Suprapubic skin (tissue), 4 donors: ENCODE results near the gene ANKRD9.

Source experiments
- EP300 ChIP-seq: sonication (generic); formaldehyde crosslinking; IDR thresholded peaks from one replicate; pipeline ENCODE4 v1.6.1; 2017; ENCODE audit warnings: antibody characterized with exemption
- POLR2A ChIP-seq, 2 donors: fragments of 450-650 bp; IDR thresholded peaks; one replicate each; pipeline ENCODE4 v1.6.1; 2017; ENCODE audit warnings: antibody characterized with exemption in 2 of 2, mild to moderate bottlenecking in 2 of 2, moderate library complexity in 2 of 2
- POLR2AphosphoS5 ChIP-seq, 3 donors: sonication (generic); formaldehyde crosslinking; IDR thresholded peaks; one replicate each; pipeline ENCODE4 v1.6.1; 2017; ENCODE audit warnings: antibody characterized with exemption in 3 of 3
- TF ChIP-seq, protein P1 (sequence below), 2 donors: fragments of 200-600 bp in 1 of 2; fragments of 450-650 bp in 1 of 2; sonication (generic) in 1 of 2; IDR thresholded peaks; one replicate each; pipeline ENCODE4 v1.5.1; 2016 to 2019; ENCODE audit warnings: antibody characterized with exemption in 2 of 2, mild to moderate bottlenecking in 1 of 2, moderate library complexity in 1 of 2

DNA sequence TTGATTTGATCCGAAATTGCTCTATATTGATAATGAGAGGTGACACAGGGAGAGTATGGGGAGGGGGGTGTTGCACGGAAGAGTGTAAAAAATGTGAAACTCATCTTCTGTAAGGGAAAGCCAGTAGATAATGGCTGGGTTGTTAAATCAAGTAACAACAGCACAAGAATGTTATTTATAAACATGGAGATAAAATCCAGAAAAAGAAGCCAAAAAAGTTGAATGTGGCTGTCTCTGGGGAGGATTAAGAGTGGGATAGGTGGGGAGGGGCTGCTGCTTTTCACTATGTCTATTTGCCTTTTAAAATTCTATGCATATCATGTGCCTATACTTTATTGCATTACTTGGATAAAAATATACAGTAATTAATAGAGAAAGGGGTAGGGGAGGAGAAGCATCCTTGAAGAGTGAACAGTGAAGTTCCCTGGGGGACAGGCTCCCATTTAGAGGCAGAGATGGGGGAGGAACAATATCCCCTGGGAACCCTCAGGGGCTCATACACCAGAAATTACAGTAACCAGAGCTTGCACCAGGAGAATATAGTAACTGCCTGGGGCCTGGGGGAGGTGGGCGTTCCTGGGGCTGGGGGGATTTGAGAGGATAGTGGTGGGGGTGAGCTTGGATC is 39.2 kb upstream of the ANKRD9 start:
- no peak for TF ChIP-seq POLR2A (IDR thresholded peaks at IDR 0.05)
- TF ChIP-seq, protein P1, sequence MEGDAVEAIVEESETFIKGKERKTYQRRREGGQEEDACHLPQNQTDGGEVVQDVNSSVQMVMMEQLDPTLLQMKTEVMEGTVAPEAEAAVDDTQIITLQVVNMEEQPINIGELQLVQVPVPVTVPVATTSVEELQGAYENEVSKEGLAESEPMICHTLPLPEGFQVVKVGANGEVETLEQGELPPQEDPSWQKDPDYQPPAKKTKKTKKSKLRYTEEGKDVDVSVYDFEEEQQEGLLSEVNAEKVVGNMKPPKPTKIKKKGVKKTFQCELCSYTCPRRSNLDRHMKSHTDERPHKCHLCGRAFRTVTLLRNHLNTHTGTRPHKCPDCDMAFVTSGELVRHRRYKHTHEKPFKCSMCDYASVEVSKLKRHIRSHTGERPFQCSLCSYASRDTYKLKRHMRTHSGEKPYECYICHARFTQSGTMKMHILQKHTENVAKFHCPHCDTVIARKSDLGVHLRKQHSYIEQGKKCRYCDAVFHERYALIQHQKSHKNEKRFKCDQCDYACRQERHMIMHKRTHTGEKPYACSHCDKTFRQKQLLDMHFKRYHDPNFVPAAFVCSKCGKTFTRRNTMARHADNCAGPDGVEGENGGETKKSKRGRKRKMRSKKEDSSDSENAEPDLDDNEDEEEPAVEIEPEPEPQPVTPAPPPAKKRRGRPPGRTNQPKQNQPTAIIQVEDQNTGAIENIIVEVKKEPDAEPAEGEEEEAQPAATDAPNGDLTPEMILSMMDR (IDR thresholded peaks at IDR 0.05) = no peak
- TF ChIP-seq EP300 = no peak
- no peak for TF ChIP-seq POLR2AphosphoS5 (IDR thresholded peaks at IDR 0.05)
